SK-N-SH (cell line): ENCODE measurements around the gene RNF149.

Experiments
- EP300 ChIP-seq, 2 experiments: IDR thresholded peaks; 2 replicates each; pipeline versions ENCODE4 v1.4.0 to v1.6.1; 2012; ENCODE audit warnings: borderline replicate concordance in 1 of 2, low read depth in 1 of 2, low read length in 1 of 2
- EZH2phosphoT487 ChIP-seq: fragments of 200-600 bp; sonication (generic); IDR thresholded peaks from 2 replicates; pipeline ENCODE4 v1.6.1; 2017; ENCODE audit warnings: low read depth, mixed run types, mild to moderate bottlenecking, antibody characterized with exemption, moderate library complexity, borderline replicate concordance
- FOXM1 ChIP-seq: IDR thresholded peaks from 2 replicates; pipeline ENCODE4 v1.4.0; 2012; ENCODE audit warnings: low read depth, mild to moderate bottlenecking
- GABPA ChIP-seq: IDR thresholded peaks from 2 replicates; pipeline ENCODE4 v1.4.0; 2012; ENCODE audit warnings: low read depth, mild to moderate bottlenecking
- NFIC ChIP-seq: IDR thresholded peaks from 2 replicates; pipeline ENCODE4 v1.4.0; 2012; ENCODE audit warnings: borderline replicate concordance
- POLR2AphosphoS5 ChIP-seq: IDR thresholded peaks from 2 replicates; pipeline ENCODE4 v1.6.1; 2012; ENCODE audit warnings: low read depth, low read length
- RAD21 ChIP-seq: IDR thresholded peaks from 2 replicates; pipeline ENCODE4 v1.6.1; 2012; ENCODE audit warnings: mild to moderate bottlenecking, low read length
- TF ChIP-seq, protein P1 (sequence below): fragments of 200-600 bp; sonication (generic); IDR thresholded peaks from 2 replicates; pipeline ENCODE4 v1.6.1; 2017; ENCODE audit warnings: antibody characterized with exemption, mild to moderate bottlenecking, moderate library complexity
- TF ChIP-seq, protein P2 (sequence below): IDR thresholded peaks from 2 replicates; pipeline ENCODE4 v1.4.0; 2012; ENCODE audit warnings: low read depth, borderline replicate concordance
- TF ChIP-seq, protein P3 (sequence below): IDR thresholded peaks from 2 replicates; pipeline ENCODE4 v1.6.1; 2012; ENCODE audit warnings: mild to moderate bottlenecking, low read depth, low read length, moderate library complexity
- TF ChIP-seq, protein P4 (sequence below): fragments of 150-350 bp; IDR thresholded peaks from 2 replicates; pipeline ENCODE4 v1.6.1; 2017; ENCODE audit warnings: antibody characterized with exemption, low read length, low read depth, borderline replicate concordance

DNA sequence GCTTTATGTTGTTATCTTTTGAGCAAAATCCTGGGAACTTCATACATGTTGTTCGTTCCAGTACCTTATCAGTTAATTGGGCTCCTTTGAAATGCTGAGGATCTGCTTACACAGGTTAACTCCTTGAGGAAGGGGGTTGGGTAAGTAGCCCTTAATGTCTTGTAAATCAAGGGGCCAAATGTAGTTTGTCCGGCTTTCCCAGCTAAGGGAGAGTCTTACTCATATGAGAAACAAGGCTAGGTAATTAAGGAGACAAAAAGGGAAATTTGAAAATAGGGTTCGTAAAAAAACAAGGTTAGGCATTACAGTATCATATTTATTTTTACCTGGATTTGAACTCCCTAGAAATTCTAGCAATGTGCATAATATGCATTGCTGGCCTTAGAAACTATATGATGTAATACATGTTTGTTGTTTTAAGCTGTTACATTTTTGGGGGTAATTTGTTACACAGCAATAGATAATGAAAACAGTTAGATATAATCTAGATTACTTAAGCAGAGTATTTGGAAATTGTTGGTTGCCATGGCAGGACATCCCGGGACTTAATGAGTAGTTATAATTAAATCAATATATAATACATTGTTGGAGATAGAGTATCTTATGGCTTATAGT, 30.9 kb upstream of the RNF149 start:
- TF ChIP-seq, protein P1, sequence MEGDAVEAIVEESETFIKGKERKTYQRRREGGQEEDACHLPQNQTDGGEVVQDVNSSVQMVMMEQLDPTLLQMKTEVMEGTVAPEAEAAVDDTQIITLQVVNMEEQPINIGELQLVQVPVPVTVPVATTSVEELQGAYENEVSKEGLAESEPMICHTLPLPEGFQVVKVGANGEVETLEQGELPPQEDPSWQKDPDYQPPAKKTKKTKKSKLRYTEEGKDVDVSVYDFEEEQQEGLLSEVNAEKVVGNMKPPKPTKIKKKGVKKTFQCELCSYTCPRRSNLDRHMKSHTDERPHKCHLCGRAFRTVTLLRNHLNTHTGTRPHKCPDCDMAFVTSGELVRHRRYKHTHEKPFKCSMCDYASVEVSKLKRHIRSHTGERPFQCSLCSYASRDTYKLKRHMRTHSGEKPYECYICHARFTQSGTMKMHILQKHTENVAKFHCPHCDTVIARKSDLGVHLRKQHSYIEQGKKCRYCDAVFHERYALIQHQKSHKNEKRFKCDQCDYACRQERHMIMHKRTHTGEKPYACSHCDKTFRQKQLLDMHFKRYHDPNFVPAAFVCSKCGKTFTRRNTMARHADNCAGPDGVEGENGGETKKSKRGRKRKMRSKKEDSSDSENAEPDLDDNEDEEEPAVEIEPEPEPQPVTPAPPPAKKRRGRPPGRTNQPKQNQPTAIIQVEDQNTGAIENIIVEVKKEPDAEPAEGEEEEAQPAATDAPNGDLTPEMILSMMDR, result no peak
- TF ChIP-seq GABPA (no peak), EZH2phosphoT487 (no peak), FOXM1 (no peak), RAD21 (no peak), EP300 (IDR thresholded peaks at IDR 0.05; ENCODE audit: borderline replicate concordance in 1 of 2, low read depth in 1 of 2, low read length in 1 of 2) (no peak), POLR2AphosphoS5 (no peak), NFIC (no peak)
- TF ChIP-seq, protein P2, sequence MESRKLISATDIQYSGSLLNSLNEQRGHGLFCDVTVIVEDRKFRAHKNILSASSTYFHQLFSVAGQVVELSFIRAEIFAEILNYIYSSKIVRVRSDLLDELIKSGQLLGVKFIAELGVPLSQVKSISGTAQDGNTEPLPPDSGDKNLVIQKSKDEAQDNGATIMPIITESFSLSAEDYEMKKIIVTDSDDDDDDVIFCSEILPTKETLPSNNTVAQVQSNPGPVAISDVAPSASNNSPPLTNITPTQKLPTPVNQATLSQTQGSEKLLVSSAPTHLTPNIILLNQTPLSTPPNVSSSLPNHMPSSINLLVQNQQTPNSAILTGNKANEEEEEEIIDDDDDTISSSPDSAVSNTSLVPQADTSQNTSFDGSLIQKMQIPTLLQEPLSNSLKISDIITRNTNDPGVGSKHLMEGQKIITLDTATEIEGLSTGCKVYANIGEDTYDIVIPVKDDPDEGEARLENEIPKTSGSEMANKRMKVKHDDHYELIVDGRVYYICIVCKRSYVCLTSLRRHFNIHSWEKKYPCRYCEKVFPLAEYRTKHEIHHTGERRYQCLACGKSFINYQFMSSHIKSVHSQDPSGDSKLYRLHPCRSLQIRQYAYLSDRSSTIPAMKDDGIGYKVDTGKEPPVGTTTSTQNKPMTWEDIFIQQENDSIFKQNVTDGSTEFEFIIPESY, result no peak
- TF ChIP-seq, protein P3, sequence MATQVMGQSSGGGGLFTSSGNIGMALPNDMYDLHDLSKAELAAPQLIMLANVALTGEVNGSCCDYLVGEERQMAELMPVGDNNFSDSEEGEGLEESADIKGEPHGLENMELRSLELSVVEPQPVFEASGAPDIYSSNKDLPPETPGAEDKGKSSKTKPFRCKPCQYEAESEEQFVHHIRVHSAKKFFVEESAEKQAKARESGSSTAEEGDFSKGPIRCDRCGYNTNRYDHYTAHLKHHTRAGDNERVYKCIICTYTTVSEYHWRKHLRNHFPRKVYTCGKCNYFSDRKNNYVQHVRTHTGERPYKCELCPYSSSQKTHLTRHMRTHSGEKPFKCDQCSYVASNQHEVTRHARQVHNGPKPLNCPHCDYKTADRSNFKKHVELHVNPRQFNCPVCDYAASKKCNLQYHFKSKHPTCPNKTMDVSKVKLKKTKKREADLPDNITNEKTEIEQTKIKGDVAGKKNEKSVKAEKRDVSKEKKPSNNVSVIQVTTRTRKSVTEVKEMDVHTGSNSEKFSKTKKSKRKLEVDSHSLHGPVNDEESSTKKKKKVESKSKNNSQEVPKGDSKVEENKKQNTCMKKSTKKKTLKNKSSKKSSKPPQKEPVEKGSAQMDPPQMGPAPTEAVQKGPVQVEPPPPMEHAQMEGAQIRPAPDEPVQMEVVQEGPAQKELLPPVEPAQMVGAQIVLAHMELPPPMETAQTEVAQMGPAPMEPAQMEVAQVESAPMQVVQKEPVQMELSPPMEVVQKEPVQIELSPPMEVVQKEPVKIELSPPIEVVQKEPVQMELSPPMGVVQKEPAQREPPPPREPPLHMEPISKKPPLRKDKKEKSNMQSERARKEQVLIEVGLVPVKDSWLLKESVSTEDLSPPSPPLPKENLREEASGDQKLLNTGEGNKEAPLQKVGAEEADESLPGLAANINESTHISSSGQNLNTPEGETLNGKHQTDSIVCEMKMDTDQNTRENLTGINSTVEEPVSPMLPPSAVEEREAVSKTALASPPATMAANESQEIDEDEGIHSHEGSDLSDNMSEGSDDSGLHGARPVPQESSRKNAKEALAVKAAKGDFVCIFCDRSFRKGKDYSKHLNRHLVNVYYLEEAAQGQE, result no peak
- TF ChIP-seq, protein P4, sequence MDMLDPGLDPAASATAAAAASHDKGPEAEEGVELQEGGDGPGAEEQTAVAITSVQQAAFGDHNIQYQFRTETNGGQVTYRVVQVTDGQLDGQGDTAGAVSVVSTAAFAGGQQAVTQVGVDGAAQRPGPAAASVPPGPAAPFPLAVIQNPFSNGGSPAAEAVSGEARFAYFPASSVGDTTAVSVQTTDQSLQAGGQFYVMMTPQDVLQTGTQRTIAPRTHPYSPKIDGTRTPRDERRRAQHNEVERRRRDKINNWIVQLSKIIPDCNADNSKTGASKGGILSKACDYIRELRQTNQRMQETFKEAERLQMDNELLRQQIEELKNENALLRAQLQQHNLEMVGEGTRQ, result no peak
